ENCODE data around the gene DMD. TPM values are rescaled to one million over a fixed set of nuclear protein-coding genes. Genes with fewer than 3 reads are reported as not detected.

Gene DMD
- total and polyA plus RNA-seq, 2 of the 13 experiments (the other 11 are each of a cell fraction or from before 2014, with no cell fraction given): 17.6 to 25.9 TPM

GRCh38 chrX:32276153-32276552 lies 935.2 kb downstream of the DMD start:
- BruUV-seq (replicated peaks): no TSS peak
- Histone ChIP-seq H3K4me3 (replicated peaks in 1 of 3; ENCODE audit: insufficient read depth in 1 of 3, low read depth in 2 of 3, low read length in 3 of 3) (no peak overlapping the region), H3K36me3 (replicated peaks in 1 of 2; ENCODE audit: control insufficient read depth in 1 of 2, insufficient read depth in 2 of 2, low read length in 2 of 2) (no peaks in the 10 kb centered on the region), H2AFZ (ENCODE audit: low read length) (no peak overlapping the region), H3K4me2 (ENCODE audit: low read depth, low read length) (no peak overlapping the region), H4K20me1 (ENCODE audit: insufficient read depth, low read length) (no peaks in the 10 kb centered on the region), H3K79me2 (ENCODE audit: insufficient read depth, low read length) (no peaks in the 10 kb centered on the region), H3K27me3 (ENCODE audit: control insufficient read depth in 1 of 2, insufficient read depth in 2 of 2, low read length in 2 of 2) (no peaks in the 10 kb centered on the region), H3K9ac (ENCODE audit: insufficient read depth, low read depth, low read length) (no peak overlapping the region), H3K9me3 (ENCODE audit: low read length) (no peaks in the 10 kb centered on the region), H3K27ac (ENCODE audit: extremely low read length, insufficient read depth, low read length) (no peak overlapping the region), H3K4me1 (ENCODE audit: insufficient read depth, low read length) (no peaks in the 10 kb centered on the region)
- no peak for ATAC-seq
- intact Hi-C loops (cut with micrococcal nuclease; ENCODE audit: unreplicated experiment) (no loop called here), in situ Hi-C loops (cut with HindIII; ENCODE audit: extremely low pct_ligation_motif_present, low pct_unique_long_range_greater_than_20kb) (no loop called here)
- no peak for FAIRE-seq
- ChIA-PET CTCF (ENCODE audit: low intra/inter-chr PET ratio, low total read pairs) (no interaction called here), POLR2A (no interaction called here)
- TF ChIP-seq HNF4G (IDR thresholded peaks at IDR 0.05; ENCODE audit: borderline replicate concordance, low read depth, low read length) (no peak), HNF4G (CRISPR knock-in tag; IDR thresholded peaks at IDR 0.05; ENCODE audit: borderline replicate concordance, low read depth) (no peak), TFDP2 (CRISPR knock-in tag; IDR thresholded peaks at IDR 0.05) (no peak), HNRNPLL (IDR thresholded peaks at IDR 0.05; ENCODE audit: low read depth, low read length, poor library complexity, severe bottlenecking) (no peak), EZH2 (conservative IDR thresholded peaks at IDR 0.05; ENCODE audit: low read depth, low read length) (no peak), ZNF574 (CRISPR knock-in tag; IDR thresholded peaks at IDR 0.05) (no peak)
- no peak for DNase-seq (ENCODE audit: low spot score)
- WGBS (ENCODE audit: low lambda C conversion rate): 18% methylated on average over 2 of the region's 3 CpGs

All from HepG2 (cell line).